Activated T-helper 9 cell treated with anti-CD3 and anti-CD28 coated beads, Interleukin-2, amount 50 U/mL, for 16 hours (primary cell): ENCODE results near the gene B4GALT7.
"Not testable (repeated sequence)": the region's sequence is repeated elsewhere in the genome, so short reads cannot be mapped to it uniquely, and the experiment has no call there.

Source experiments
- DNase-seq: peaks from one replicate; pipeline ENCODE4 v3.0.0-alpha.2; 2020; ENCODE audit warnings: low read depth

B4GALT7 gene

GRCh38 chr5:177609076-177610059, 9.4 kb downstream of the B4GALT7 start:
- no peak for DNase-seq

- DNase-seq = no peak
Measured at GRCh38 chr5:177610131-177610769, 10.3 kb downstream of the B4GALT7 start.

GRCh38 chr5:177610770-177611445, 11.0 kb downstream of the B4GALT7 start:
- no peak for DNase-seq

- no peak for DNase-seq
Measured at GRCh38 chr5:177611446-177612214, 11.7 kb downstream of the B4GALT7 start.

- no peak for DNase-seq
Measured at GRCh38 chr5:177612215-177612673, 12.3 kb downstream of the B4GALT7 start.

GRCh38 chr5:177620560-177620959, 20.6 kb downstream of the B4GALT7 start:
- DNase-seq = no peak

GRCh38 chr5:177624172-177624571, 24.2 kb downstream of the B4GALT7 start:
- not testable (repeated sequence) for DNase-seq

- DNase-seq = not testable (repeated sequence)
Measured at GRCh38 chr5:177630186-177630585, 30.3 kb downstream of the B4GALT7 start.

- not testable (repeated sequence) for DNase-seq
Measured at GRCh38 chr5:177634912-177635311, 35.0 kb downstream of the B4GALT7 start.

GRCh38 chr5:177645462-177645861, 45.5 kb downstream of the B4GALT7 start:
- not testable (repeated sequence) for DNase-seq

- DNase-seq = not testable (repeated sequence)
Measured at GRCh38 chr5:177651235-177651634, 51.3 kb downstream of the B4GALT7 start.

- DNase-seq = not testable (repeated sequence)
Measured at GRCh38 chr5:177657846-177658245, 57.9 kb downstream of the B4GALT7 start.

GRCh38 chr5:177658542-177658941, 58.6 kb downstream of the B4GALT7 start:
- not testable (repeated sequence) for DNase-seq
